Measurements from ENCODE around the gene DEFB132. TPM values are rescaled to one million over a fixed set of nuclear protein-coding genes. Genes with fewer than 3 reads are reported as not detected.

Gene DEFB132
- total and polyA plus RNA-seq, 2 of the 13 experiments (the other 11 are each of a cell fraction or from before 2014, with no cell fraction given), result not detected

DNA sequence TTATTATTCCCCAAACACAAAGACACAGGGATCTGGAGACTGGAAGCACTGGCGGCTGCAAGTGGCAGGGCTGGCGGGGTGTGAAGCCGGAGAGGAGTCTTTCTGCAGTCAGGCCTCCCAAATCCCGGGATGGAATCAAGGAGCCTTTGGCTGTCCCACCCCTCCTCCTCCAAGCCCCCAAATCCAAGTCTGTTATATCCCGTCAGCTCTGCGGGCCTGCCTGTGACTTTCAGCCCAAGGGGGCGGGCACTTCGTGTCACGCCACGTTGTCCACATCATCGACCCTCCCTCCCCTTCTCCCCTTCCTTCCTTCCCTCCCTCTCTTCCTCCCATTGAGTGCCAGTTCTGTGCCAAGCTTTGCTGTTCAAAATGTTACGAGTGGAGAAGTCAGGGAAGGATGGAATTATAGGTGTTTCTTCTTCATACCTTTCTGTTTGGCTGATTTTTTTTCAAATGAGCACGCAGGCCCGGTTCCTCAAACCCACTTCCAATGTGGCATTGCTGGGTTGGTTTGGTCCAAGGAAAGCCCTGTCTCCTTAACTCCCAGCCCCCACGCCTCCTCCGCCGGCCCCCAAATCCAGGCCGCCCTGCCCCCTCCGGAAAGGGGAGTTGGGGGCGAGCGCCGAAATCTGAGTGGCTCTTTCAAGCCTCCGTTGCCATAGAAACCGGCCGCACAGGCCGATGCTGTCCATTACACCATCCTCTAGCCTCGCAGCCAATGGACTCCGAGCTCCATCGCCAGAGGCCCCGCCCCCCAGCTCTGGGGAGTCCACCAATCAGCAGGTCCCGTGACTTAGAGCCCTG lies 52.5 kb downstream of the DEFB132 start (continued):
- TF ChIP-seq, protein P1, sequence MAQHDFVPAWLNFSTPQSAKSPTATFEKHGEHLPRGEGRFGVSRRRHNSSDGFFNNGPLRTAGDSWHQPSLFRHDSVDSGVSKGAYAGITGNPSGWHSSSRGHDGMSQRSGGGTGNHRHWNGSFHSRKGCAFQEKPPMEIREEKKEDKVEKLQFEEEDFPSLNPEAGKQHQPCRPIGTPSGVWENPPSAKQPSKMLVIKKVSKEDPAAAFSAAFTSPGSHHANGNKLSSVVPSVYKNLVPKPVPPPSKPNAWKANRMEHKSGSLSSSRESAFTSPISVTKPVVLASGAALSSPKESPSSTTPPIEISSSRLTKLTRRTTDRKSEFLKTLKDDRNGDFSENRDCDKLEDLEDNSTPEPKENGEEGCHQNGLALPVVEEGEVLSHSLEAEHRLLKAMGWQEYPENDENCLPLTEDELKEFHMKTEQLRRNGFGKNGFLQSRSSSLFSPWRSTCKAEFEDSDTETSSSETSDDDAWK (CRISPR knock-in tag; IDR thresholded peaks at IDR 0.05), result no peak
- TF ChIP-seq ZNF777 (CRISPR knock-in tag; IDR thresholded peaks at IDR 0.05), result no peak
- peak; percentile 60; the same call in 1 of the 2 replicates for TF ChIP-seq ZNF354B (CRISPR knock-in tag; IDR thresholded peaks at IDR 0.05)
- peak; percentile 94; the same call in 1 of the 2 replicates for TF ChIP-seq PCBP1 (IDR thresholded peaks at IDR 0.05; ENCODE audit: borderline replicate concordance, low read depth, low read length)
- TF ChIP-seq, protein P2, sequence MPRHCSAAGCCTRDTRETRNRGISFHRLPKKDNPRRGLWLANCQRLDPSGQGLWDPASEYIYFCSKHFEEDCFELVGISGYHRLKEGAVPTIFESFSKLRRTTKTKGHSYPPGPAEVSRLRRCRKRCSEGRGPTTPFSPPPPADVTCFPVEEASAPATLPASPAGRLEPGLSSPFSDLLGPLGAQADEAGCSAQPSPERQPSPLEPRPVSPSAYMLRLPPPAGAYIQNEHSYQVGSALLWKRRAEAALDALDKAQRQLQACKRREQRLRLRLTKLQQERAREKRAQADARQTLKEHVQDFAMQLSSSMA (CRISPR knock-in tag; IDR thresholded peaks at IDR 0.05), result no peak
- TF ChIP-seq, protein P3, sequence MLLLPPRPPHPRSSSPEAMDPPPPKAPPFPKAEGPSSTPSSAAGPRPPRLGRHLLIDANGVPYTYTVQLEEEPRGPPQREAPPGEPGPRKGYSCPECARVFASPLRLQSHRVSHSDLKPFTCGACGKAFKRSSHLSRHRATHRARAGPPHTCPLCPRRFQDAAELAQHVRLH (CRISPR knock-in tag; IDR thresholded peaks at IDR 0.05; ENCODE audit: borderline replicate concordance, low read depth), result no peak; the same call in 1 of the 2 replicates
- no peak for TF ChIP-seq SRSF9 (IDR thresholded peaks at IDR 0.05; ENCODE audit: borderline replicate concordance, insufficient read depth, low read depth, low read length, poor library complexity, severe bottlenecking)
- TF ChIP-seq SP4 (CRISPR knock-in tag; IDR thresholded peaks at IDR 0.05), result peak; percentile 61; the same call in 1 of the 2 replicates
- TF ChIP-seq, protein P4, sequence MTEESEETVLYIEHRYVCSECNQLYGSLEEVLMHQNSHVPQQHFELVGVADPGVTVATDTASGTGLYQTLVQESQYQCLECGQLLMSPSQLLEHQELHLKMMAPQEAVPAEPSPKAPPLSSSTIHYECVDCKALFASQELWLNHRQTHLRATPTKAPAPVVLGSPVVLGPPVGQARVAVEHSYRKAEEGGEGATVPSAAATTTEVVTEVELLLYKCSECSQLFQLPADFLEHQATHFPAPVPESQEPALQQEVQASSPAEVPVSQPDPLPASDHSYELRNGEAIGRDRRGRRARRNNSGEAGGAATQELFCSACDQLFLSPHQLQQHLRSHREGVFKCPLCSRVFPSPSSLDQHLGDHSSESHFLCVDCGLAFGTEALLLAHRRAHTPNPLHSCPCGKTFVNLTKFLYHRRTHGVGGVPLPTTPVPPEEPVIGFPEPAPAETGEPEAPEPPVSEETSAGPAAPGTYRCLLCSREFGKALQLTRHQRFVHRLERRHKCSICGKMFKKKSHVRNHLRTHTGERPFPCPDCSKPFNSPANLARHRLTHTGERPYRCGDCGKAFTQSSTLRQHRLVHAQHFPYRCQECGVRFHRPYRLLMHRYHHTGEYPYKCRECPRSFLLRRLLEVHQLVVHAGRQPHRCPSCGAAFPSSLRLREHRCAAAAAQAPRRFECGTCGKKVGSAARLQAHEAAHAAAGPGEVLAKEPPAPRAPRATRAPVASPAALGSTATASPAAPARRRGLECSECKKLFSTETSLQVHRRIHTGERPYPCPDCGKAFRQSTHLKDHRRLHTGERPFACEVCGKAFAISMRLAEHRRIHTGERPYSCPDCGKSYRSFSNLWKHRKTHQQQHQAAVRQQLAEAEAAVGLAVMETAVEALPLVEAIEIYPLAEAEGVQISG (CRISPR knock-in tag; IDR thresholded peaks at IDR 0.05), result peak; percentile 59
- TF ChIP-seq ZNF138 (CRISPR knock-in tag; IDR thresholded peaks at IDR 0.05; ENCODE audit: low read depth), result no peak
- TF ChIP-seq CREM (IDR thresholded peaks at IDR 0.05), result no peak
- TF ChIP-seq CREM (CRISPR knock-in tag; IDR thresholded peaks at IDR 0.05), result no peak
- TF ChIP-seq ZNF564 (CRISPR knock-in tag; IDR thresholded peaks at IDR 0.05), result no peak
- no peak for TF ChIP-seq ZNF672 (CRISPR knock-in tag; IDR thresholded peaks at IDR 0.05)
- TF ChIP-seq, protein P5, sequence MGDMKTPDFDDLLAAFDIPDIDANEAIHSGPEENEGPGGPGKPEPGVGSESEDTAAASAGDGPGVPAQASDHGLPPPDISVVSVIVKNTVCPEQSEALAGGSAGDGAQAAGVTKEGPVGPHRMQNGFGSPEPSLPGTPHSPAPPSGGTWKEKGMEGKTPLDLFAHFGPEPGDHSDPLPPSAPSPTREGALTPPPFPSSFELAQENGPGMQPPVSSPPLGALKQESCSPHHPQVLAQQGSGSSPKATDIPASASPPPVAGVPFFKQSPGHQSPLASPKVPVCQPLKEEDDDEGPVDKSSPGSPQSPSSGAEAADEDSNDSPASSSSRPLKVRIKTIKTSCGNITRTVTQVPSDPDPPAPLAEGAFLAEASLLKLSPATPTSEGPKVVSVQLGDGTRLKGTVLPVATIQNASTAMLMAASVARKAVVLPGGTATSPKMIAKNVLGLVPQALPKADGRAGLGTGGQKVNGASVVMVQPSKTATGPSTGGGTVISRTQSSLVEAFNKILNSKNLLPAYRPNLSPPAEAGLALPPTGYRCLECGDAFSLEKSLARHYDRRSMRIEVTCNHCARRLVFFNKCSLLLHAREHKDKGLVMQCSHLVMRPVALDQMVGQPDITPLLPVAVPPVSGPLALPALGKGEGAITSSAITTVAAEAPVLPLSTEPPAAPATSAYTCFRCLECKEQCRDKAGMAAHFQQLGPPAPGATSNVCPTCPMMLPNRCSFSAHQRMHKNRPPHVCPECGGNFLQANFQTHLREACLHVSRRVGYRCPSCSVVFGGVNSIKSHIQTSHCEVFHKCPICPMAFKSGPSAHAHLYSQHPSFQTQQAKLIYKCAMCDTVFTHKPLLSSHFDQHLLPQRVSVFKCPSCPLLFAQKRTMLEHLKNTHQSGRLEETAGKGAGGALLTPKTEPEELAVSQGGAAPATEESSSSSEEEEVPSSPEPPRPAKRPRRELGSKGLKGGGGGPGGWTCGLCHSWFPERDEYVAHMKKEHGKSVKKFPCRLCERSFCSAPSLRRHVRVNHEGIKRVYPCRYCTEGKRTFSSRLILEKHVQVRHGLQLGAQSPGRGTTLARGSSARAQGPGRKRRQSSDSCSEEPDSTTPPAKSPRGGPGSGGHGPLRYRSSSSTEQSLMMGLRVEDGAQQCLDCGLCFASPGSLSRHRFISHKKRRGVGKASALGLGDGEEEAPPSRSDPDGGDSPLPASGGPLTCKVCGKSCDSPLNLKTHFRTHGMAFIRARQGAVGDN (CRISPR knock-in tag; IDR thresholded peaks at IDR 0.05), result peak; percentile 92
- no peak for TF ChIP-seq ZNF3 (CRISPR knock-in tag; IDR thresholded peaks at IDR 0.05)
- peak; percentile 60; the same call in 1 of the 2 replicates for TF ChIP-seq ZNF331 (CRISPR knock-in tag; IDR thresholded peaks at IDR 0.05)
- TF ChIP-seq ZNF558 (CRISPR knock-in tag; IDR thresholded peaks at IDR 0.05; ENCODE audit: borderline replicate concordance), result no peak
- no peak for TF ChIP-seq ZNF10 (CRISPR knock-in tag; IDR thresholded peaks at IDR 0.05; ENCODE audit: borderline replicate concordance, low read depth)
- peak; percentile 70; the same call in 1 of the 2 replicates for TF ChIP-seq ZMAT3 (CRISPR knock-in tag; conservative IDR thresholded peaks at IDR 0.05)

All from HepG2 (cell line).